Mesendoderm (in vitro differentiated cells): ENCODE results near the gene CATSPER3.

Source experiments
- DNase-seq: peaks from one replicate; pipeline ENCODE4 v3.0.0; 2013
- H2AK5ac ChIP-seq: 2 replicates; pipeline ENCODE4 v1.6.1; 2013; ENCODE audit warnings: low read length, inconsistent platforms
- H2BK120ac ChIP-seq: 2 replicates; pipeline ENCODE4 v1.6.1; 2013; ENCODE audit warnings: low read depth, mild to moderate bottlenecking, low read length, moderate library complexity, mixed read lengths
- H2BK15ac ChIP-seq: replicated peaks from 2 replicates; pipeline ENCODE4 v1.6.1; 2013; ENCODE audit warnings: low read depth, mild to moderate bottlenecking, moderate library complexity
- H2BK5ac ChIP-seq: 2 replicates; pipeline ENCODE4 v1.6.1; 2013; ENCODE audit warnings: low read length, inconsistent platforms
- H3K18ac ChIP-seq: 2 replicates; pipeline ENCODE4 v1.6.1; 2013; ENCODE audit warnings: mild to moderate bottlenecking, low read length, mixed read lengths
- H3K23ac ChIP-seq: one replicate; pipeline ENCODE4 v1.6.1; 2013; ENCODE audit warnings: low read length
- H3K27ac ChIP-seq: 2 replicates; pipeline ENCODE4 v1.5.1; 2013; ENCODE audit warnings: low read depth, mild to moderate bottlenecking, inconsistent platforms, low read length, moderate library complexity
- H3K27me3 ChIP-seq: 2 replicates; pipeline ENCODE4 v1.6.1; 2013; ENCODE audit warnings: low read length, control low read depth, mild to moderate bottlenecking, inconsistent platforms; ENCODE audit not compliant: insufficient read depth, poor library complexity
- H3K36me3 ChIP-seq: 2 replicates; pipeline ENCODE4 v1.6.1; 2013; ENCODE audit warnings: low read length, inconsistent platforms; ENCODE audit not compliant: control insufficient read depth, insufficient read depth
- H3K4ac ChIP-seq: one replicate; pipeline ENCODE4 v1.6.1; 2013; ENCODE audit warnings: low read depth, mild to moderate bottlenecking, low read length, moderate library complexity
- H3K4me1 ChIP-seq: 2 replicates; pipeline ENCODE4 v1.6.1; 2013; ENCODE audit warnings: low read depth, low read length, inconsistent platforms; ENCODE audit not compliant: control insufficient read depth
- H3K4me2 ChIP-seq: 2 replicates; pipeline ENCODE4 v1.6.1; 2013; ENCODE audit warnings: low read length
- H3K4me3 ChIP-seq: 2 replicates; pipeline ENCODE4 v1.5.1; 2013; ENCODE audit warnings: mild to moderate bottlenecking, low read length
- H3K56ac ChIP-seq: one replicate; pipeline ENCODE4 v1.6.1; 2013; ENCODE audit warnings: low read length
- H3K79me1 ChIP-seq: 2 replicates; pipeline ENCODE4 v1.6.1; 2013; ENCODE audit warnings: low read length, inconsistent platforms
- H3K79me2 ChIP-seq: 2 replicates; pipeline ENCODE4 v1.6.1; 2013; ENCODE audit warnings: mild to moderate bottlenecking, low read length; ENCODE audit not compliant: control insufficient read depth, insufficient read depth
- H3K9ac ChIP-seq: 2 replicates; pipeline ENCODE4 v1.6.1; 2013; ENCODE audit warnings: low read length, inconsistent platforms
- H4K5ac ChIP-seq: one replicate; pipeline ENCODE4 v1.6.1; 2013; ENCODE audit warnings: low read length
- H4K8ac ChIP-seq: one replicate; pipeline ENCODE4 v1.6.1; 2013; ENCODE audit warnings: low read depth, mild to moderate bottlenecking, control low read depth, low read length, moderate library complexity
- WGBS: extraction: QIAGEN DNeasy Blood & Tissue Kit; methylation state at CpG from one replicate; pipeline ENCODE4 v1.1.7; 2013; ENCODE audit warnings: low lambda C conversion rate, missing lambda C conversion rate; ENCODE audit not compliant: insufficient coverage; ENCODE audit errors: extremely low coverage; 5-methylcytosine and 5-hydroxymethylcytosine counted together

Gene CATSPER3

DNA sequence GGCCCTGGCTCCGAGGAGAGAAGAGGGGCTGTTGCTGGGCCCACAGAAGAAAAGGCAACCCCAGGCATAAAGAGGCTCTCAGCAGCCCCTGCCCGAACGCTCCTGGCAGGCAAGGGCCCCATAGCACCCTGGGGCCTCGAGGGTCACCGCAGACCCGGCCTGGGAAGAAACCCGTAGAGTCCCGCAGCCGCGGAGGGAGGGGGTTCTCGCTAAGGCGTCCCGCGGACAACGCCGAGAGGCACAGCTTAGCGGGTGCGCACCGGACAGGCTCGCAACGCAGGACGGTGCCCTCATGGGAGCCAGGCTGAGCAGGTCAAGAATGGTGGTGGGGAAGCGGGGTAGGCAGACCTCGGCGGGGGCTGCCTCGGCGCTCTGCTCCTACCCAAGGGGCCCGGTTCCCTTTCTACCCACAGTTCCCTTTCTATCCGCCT, 59.6 kb downstream of the CATSPER3 start:
- peaks cover 37% of the 10 kb centered on the region for H3K27me3 ChIP-seq

DNA sequence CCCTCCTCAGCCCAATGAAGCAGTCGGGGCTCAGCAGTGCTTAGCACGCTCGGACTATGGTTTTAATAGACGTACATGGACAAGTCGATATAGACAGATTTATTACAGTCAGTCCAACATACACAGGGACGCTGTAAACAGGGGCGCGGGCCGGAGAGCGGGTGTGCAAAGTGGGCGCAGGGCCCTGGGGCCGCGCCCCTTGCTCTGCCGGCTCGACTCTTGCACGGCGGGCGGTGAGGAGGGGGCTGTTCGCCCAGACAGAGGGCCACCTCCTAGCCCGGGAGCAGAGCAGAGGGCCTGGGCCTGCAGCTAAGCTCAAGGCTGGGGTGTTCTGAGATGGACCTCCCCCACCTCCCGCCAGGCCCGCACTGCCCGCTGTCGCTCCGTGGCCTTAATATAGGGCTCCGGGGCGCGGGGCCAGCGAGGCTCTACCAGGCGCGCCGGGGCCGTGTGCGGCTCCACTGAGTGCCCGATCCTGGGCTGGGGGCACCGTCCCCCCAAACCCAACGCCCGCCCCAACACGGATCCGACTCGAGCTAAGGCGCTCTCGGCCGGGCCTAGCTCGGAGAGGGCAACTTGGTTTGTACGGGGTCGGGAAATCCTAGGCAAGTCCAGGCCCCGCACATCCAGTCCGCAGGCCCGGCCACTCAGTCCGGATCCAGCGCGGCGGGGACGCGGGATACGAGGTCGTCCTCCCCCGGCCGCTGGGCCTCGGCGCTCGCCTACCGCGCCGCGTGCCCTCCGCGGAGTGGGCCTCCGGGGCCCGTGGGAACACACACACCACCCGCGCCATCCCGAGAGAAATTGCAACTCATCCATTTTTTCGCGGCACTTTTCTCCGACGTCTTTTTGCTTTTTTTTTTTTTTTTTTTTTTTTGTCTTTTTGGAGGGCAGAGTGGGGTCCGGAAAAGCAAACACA, 60.2 kb downstream of the CATSPER3 start:
- H3K27me3 ChIP-seq = peaks cover 37% of the 10 kb centered on the region

More for the DNA sequence above, 59.6 kb downstream of the CATSPER3 start:
- Histone ChIP-seq H3K9ac (peak overlapping the region; percentile 5), H3K79me2 (no peaks in the 10 kb centered on the region), H2BK15ac (no peak overlapping the region), H3K18ac (no peak overlapping the region), H3K23ac (no peak overlapping the region), H3K4me2 (peak overlapping the region; percentile 5), H2AK5ac (no peak overlapping the region), H3K56ac (peak overlapping the region; percentile 22), H4K8ac (no peak overlapping the region), H3K4me1 (no peaks in the 10 kb centered on the region), H2BK120ac (no peak overlapping the region), H3K27ac (no peak overlapping the region), H3K79me1 (no peaks in the 10 kb centered on the region), H3K36me3 (no peaks in the 10 kb centered on the region), H3K4me3 (no peak overlapping the region), H3K4ac (no peak overlapping the region), H4K5ac (no peak overlapping the region), H2BK5ac (no peak overlapping the region)
- no CpG with 5 or more reads among the region's 29 CpGs for WGBS
- no peak for DNase-seq

DNA sequence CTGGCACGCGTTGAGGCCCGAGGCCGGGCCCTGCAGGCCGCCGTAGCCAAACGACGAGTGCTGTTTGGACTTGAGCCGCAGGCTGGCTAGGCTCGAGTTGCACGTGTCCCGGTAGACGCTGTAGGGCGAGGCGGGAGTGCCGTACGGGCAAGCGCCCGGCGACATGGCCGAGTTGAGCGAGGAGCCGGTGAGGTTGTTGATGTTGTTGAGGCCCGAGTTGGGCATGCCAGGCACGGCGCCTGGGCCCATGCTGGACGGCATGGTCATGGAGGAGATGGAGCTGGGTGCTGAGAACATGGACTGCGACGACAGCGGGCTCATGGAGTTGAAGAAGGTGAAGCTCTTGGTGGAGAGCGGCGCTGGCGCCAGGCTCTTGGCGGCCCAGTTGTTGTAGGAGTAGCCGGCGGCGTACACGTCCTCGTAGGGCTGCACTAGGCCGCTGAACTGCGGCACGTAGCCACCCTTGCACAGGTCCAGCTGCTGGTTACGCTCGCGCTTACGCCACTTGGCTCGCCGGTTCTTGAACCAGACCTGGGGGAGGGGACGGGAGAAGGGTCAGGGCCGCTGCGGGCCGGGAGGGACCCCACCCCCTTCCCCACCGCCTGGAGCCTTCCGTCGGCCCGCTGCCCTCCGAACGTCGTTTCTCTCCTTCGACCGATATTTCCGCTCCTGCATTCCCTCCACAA, 61.2 kb downstream of the CATSPER3 start:
- H3K9ac ChIP-seq = peak overlapping the region; percentile 43
- peaks cover 37% of the 10 kb centered on the region for H3K27me3 ChIP-seq
- H2BK15ac ChIP-seq = no peak overlapping the region

More for the DNA sequence above, 60.2 kb downstream of the CATSPER3 start:
- Histone ChIP-seq H4K8ac (no peak overlapping the region), H3K56ac (peak overlapping the region; percentile 51), H3K4me2 (no peak overlapping the region), H3K27ac (no peak overlapping the region), H3K36me3 (no peaks in the 10 kb centered on the region), H4K5ac (no peak overlapping the region), H3K79me1 (no peaks in the 10 kb centered on the region), H3K4me3 (no peak overlapping the region), H2AK5ac (no peak overlapping the region), H3K18ac (peak overlapping the region; percentile 22), H3K23ac (peak overlapping the region; percentile 85), H3K4me1 (no peaks in the 10 kb centered on the region), H3K4ac (no peak overlapping the region), H3K9ac (peak overlapping the region; percentile 28), H2BK15ac (no peak overlapping the region), H2BK120ac (no peak overlapping the region), H2BK5ac (no peak overlapping the region), H3K79me2 (no peaks in the 10 kb centered on the region)
- DNase-seq = no peak
- WGBS = no CpG with 5 or more reads among the region's 79 CpGs

DNA sequence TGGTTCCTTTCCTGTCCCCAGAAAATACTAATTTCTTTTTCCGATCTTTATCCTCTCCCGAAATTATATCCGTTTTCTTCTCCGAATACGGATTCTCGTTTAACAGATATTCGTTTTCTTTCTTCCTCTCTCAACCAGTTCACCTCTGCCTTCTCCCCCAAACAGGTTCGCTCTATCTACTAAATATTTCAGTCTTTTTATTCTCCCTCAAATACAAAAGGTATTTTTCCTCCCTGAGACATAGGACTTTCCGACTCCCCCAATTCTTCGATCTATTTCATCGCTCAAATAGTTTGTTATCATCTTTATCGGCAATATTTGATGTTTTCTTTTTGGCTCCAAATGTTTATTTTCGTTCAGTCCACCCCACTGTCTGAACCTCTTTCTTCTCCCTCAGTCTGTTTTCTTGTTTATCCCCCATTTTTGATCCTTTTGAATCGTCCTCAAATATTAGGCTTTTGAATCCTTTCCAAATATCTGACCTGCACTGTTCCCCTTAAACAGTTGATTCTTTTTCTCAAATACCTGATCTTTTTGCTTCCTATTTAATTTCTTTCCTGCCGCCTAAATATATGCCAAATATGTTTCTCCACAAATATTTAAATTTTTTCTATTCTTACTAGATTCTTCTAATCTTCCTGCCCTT, 61.9 kb downstream of the CATSPER3 start:
- no peak overlapping the region for H4K5ac ChIP-seq
- no peak overlapping the region for H3K23ac ChIP-seq
- H3K4ac ChIP-seq = no peak overlapping the region
- no peaks in the 10 kb centered on the region for H3K79me2 ChIP-seq
- H4K8ac ChIP-seq = no peak overlapping the region
- H3K36me3 ChIP-seq = no peaks in the 10 kb centered on the region
- H3K4me3 ChIP-seq = no peak overlapping the region
- 100% methylated on average over 1 of the region's 15 CpGs for WGBS
- no peaks in the 10 kb centered on the region for H3K79me1 ChIP-seq
- H2AK5ac ChIP-seq = no peak overlapping the region
- H3K9ac ChIP-seq = no peak overlapping the region
- peaks cover 37% of the 10 kb centered on the region for H3K27me3 ChIP-seq
- H2BK5ac ChIP-seq = no peak overlapping the region
- H3K4me2 ChIP-seq = peak overlapping the region; percentile 68
- no peaks in the 10 kb centered on the region for H3K4me1 ChIP-seq
- H3K56ac ChIP-seq = no peak overlapping the region
- no peak for DNase-seq
- no peak overlapping the region for H2BK120ac ChIP-seq
- H2BK15ac ChIP-seq = no peak overlapping the region
- H3K18ac ChIP-seq = no peak overlapping the region
- H3K27ac ChIP-seq = no peak overlapping the region

More for the DNA sequence above, 61.2 kb downstream of the CATSPER3 start:
- no peak overlapping the region for H3K27ac ChIP-seq
- peak overlapping the region; percentile 68 for H3K4me2 ChIP-seq
- no peaks in the 10 kb centered on the region for H3K36me3 ChIP-seq
- H3K4ac ChIP-seq = no peak overlapping the region
- H3K4me3 ChIP-seq = no peak overlapping the region
- H2BK5ac ChIP-seq = no peak overlapping the region
- no peak overlapping the region for H3K23ac ChIP-seq
- no peak overlapping the region for H2AK5ac ChIP-seq
- H3K18ac ChIP-seq = no peak overlapping the region
- WGBS = no CpG with 5 or more reads among the region's 62 CpGs
- H3K79me1 ChIP-seq = no peaks in the 10 kb centered on the region
- no peak overlapping the region for H2BK120ac ChIP-seq
- peak; percentile 73 for DNase-seq
- no peaks in the 10 kb centered on the region for H3K4me1 ChIP-seq
- no peaks in the 10 kb centered on the region for H3K79me2 ChIP-seq
- no peak overlapping the region for H4K5ac ChIP-seq
- H4K8ac ChIP-seq = no peak overlapping the region
- H3K56ac ChIP-seq = peak overlapping the region; percentile 83

DNA sequence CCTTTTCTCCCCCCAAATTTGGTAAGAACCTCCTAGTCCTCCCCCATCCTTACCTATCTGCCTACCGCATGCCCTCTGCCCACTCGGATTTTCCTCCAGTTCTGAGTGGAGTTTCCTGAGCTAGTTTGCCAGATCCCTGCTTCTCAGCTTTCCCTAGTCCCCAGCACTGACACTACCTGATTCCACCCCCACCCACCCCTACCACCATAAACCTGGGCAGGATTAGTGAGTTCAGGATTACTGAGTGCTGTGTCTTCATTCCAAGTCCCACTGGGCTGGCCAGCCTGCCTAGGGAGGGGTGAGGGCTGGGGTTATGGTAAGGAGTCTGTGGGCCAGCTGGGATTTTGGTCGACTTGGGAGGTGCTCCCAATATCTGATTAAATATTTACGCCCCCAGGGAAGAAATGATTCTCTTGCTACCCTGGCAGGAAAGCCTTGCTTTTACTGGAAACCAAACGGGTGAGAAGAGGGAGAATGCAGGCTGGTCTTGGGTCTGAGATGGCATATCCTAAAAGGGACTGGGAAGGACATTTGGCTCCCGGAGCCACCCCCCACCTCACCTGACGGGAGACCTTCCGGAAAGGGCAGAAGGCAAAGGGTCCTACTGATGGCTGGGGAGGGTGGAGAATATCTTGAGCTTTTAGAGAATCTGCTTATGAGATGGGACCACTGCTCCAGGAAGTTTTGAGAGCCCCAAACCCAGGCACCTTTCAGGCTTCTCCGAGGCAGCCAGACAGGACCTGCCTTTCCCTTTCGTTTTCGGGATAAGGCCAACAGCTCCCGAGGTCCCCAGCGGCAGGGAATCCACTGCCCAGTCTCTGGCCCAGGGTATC, 62.6 kb downstream of the CATSPER3 start:
- peak; percentile 88 for DNase-seq
- H3K4ac ChIP-seq = no peak overlapping the region
- no peak overlapping the region for H2BK120ac ChIP-seq
- H3K4me2 ChIP-seq = peak overlapping the region; percentile 92
- H2BK15ac ChIP-seq = no peak overlapping the region
- H3K56ac ChIP-seq = peak overlapping the region; percentile 71
- peaks cover 42% of the 10 kb centered on the region for H3K27me3 ChIP-seq
- H3K27ac ChIP-seq = no peak overlapping the region
- H2AK5ac ChIP-seq = no peak overlapping the region
- no peaks in the 10 kb centered on the region for H3K36me3 ChIP-seq
- no peak overlapping the region for H3K23ac ChIP-seq
- H4K5ac ChIP-seq = no peak overlapping the region
- H4K8ac ChIP-seq = no peak overlapping the region
- H2BK5ac ChIP-seq = no peak overlapping the region
- H3K79me1 ChIP-seq = no peaks in the 10 kb centered on the region
- peak overlapping the region; percentile 4 for H3K4me3 ChIP-seq
- H3K79me2 ChIP-seq = no peaks in the 10 kb centered on the region
- WGBS = no CpG with 5 or more reads among the region's 13 CpGs
- H3K18ac ChIP-seq = no peak overlapping the region
- H3K4me1 ChIP-seq = no peaks in the 10 kb centered on the region
- peak overlapping the region; percentile 49 for H3K9ac ChIP-seq
